ENCODE measurements around the gene AIRE. TPM values are rescaled to one million over a fixed set of nuclear protein-coding genes. Genes with fewer than 3 reads are reported as not detected.
"Not testable (repeated sequence)": the region's sequence is repeated elsewhere in the genome, so short reads cannot be mapped to it uniquely, and the experiment has no call there.

AIRE gene
- under 1 TPM in 8 of 12 donors, not detected in 4; 0.05 to 0.84 (median 0.08) TPM for polyA plus RNA-seq (ENCODE audit: insufficient read length in 12 of 12)
- long read RNA-seq, donor 1, result 0 reads
- long read RNA-seq, donor 2, result 0 reads
- long read RNA-seq, donor 3, result 0 reads
- long read RNA-seq, donor 4, result 0 reads
- long read RNA-seq, donor 5, result 0 reads
- long read RNA-seq, donor 6, result 0 reads
- long read RNA-seq, donor 7, result 0 reads
- long read RNA-seq, donor 8, result 0 reads
- long read RNA-seq, donor 9, result 0 reads
- long read RNA-seq, donor 10, result 0 reads
- long read RNA-seq, donor 11, result 0 reads

DNA sequence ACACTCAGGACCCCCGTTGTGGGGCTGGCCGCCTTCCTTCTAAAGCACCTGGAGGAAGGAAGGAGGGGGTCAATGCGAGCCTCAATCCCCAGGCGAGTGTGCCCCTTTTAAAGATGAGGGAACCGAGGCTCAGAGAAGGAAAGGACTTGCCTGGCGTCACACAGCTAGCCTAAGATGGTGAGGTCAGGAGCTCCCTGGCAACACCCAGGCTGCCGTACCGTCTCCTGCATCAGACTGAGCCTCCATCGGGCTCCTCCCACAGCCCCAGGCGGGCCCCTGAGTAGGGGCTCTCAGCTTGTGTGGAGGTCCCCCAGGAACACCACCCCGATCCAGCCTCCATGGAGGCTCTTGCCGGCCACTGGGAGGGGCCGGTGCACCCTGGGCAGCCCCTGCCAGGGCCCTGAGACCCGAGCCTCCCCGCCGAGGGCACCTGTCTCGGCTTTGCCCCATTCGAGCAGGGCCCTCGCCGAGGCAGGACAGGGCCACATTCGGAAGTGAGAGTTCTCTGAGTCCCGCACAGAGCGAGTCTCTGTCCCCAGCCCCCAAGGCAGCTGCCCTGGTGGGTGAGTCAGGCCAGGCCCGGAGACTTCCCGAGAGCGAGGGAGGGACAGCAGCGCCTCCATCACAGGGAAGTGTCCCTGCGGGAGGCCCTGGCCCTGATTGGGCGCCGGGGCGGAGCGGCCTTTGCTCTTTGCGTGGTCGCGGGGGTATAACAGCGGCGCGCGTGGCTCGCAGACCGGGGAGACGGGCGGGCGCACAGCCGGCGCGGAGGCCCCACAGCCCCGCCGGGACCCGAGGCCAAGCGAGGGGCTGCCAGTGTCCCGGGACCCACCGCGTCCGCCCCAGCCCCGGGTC lies at the start of gene AIRE:
AIRE (plus strand) TSS at position 739 of the 855 bp plus-strand sequence. CDS start 131 bp downstream, outside the sequence.
- DNase-seq, result no peak

DNA sequence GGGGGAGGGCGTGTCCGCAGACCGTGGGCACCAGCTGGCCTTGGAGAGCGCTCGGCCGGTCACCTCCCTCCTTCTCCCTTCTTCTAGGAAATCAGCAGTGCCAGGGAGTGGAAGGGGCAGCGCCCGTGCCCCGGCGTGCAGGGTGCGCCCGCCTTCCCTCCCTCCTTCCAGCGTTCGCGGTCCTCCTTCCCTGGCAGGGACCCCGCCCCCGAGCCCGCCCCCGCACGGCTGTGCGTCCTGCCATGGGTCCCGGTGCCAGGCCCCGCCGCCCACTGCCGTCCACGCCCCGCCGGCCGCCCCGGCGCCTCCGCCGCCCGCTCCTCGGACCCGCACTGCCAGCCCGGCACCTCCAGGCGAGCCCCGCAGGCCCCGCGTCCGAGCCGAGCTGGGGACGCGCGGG lies 45.3 kb upstream of the AIRE start:
- not testable (repeated sequence) for DNase-seq

DNA sequence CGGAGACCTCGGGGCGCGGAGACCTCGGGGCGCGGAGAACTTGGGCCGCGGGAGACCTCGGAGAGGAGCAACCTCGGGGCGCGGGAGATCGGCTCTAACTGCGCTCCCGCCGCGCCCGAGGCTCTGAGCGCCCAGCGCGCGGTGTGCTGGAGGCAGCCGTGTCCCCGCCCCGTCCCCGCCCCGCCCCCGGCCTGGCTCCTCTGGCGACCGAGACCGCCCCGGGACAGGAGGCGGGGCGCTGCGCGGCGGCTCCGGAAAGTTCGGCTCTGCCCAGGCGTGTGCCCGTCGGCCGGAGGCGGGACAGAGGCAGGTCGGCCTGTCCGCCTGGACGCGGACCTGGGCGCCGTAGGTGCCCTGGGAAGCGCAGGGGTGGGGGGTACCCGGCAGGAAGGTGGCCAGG lies 44.8 kb upstream of the AIRE start, which contains the start of gene ICOSLG:
ICOSLG (minus strand) TSS at position 102 of the 400 bp plus-strand sequence. CDS start 126 bp downstream, outside the sequence.
- not testable (repeated sequence) for DNase-seq

DNA sequence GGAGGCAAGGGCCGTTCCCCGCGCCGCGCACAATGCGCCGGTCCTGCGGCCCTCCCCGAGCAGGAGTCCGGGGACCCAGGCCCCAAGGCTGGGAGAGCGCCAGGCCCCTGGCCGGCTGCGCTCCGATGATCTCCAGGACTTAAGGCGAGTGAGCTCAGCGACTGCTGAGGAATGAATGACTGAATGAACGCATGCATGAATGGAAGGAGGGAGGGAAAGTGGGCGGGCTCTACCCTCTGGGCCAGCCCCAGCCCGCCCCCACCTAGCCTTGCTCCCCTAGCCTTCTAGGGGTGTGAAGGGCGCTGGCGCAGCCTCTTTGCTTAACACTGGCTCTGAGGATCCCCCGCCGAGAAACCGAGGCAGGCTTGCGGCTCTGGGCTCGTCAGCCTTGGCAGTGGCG lies 44.4 kb upstream of the AIRE start:
- not testable (repeated sequence) for DNase-seq

DNA sequence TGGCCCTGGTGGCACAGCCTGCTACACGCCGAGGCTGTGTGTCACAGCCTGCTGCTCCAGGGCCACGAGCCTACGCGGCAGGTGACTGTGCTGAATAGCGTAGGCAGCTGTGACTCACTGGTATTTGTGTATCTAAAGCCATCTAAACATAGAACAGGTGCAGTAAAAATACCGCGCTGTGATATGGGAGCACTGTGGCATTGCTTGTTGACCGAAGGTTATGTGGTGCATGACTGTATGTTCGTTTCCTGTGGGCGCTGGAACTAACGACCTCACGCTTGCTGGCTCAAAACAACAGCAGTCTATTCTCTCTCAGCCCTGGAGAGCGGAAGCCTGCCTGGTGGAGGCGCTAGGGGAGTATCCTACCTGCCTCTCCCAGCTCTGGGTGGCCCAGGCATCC lies 41.7 kb upstream of the AIRE start:
- not testable (repeated sequence) for DNase-seq

DNA sequence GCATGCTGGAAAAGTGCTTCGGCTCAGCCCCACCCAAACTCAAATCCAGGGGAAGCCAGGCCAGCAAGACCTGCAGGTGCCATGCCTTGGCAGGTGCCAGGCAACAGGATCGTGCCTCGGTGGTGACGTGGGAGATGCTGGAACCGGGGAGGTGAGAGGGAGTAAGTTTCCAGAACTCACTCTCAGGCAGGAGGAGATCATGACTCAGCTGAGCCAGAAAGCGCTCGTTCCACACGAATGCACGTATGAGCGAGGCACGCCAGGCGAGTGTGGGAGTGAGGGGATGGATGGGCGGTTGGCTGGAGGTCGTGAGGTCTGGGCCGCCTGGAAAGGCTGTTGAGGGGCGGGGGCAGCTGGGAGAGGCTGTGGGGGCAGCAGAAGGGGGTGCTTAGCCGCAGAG lies 37.8 kb upstream of the AIRE start:
- not testable (repeated sequence) for DNase-seq

DNA sequence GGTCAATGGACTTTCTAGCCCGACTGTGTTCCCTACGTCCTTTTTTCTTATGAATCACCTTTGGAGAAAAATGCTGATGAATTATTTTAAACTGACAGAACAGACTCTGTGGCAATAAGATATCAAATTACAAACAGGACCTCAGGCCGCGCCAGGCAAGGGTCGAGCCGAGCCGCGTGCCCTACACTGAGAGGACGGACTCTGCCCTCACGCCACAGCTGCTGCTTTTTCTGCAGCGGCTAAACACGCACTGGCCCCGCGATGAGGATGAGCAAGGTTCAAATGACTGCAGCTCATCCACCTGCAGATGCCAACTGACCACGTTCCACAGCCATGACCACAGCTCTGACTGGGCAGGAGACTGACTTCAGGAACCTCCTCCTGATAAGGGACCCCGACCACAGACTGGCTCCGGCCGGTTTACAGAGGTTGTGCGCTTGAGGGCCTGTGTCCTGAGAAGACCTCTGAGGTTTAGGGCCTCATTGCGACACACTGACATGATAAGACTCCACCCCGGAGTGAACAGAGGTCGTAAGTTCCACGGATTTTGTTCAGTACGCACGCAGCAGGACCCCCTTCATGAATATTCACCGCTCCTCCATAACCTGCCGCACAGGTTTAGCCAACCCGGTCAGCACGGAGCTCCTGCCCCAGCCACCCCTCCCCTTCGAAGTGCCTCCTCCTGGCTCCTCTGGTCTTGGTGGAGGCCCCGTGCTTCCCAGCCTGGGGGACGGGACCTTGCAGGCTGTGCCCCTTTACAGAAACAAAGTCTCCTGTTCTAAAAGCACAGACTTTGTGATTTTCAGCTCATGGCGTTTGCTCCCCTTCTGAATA lies 36.3 kb upstream of the AIRE start:
- DNase-seq, result not testable (repeated sequence)

DNA sequence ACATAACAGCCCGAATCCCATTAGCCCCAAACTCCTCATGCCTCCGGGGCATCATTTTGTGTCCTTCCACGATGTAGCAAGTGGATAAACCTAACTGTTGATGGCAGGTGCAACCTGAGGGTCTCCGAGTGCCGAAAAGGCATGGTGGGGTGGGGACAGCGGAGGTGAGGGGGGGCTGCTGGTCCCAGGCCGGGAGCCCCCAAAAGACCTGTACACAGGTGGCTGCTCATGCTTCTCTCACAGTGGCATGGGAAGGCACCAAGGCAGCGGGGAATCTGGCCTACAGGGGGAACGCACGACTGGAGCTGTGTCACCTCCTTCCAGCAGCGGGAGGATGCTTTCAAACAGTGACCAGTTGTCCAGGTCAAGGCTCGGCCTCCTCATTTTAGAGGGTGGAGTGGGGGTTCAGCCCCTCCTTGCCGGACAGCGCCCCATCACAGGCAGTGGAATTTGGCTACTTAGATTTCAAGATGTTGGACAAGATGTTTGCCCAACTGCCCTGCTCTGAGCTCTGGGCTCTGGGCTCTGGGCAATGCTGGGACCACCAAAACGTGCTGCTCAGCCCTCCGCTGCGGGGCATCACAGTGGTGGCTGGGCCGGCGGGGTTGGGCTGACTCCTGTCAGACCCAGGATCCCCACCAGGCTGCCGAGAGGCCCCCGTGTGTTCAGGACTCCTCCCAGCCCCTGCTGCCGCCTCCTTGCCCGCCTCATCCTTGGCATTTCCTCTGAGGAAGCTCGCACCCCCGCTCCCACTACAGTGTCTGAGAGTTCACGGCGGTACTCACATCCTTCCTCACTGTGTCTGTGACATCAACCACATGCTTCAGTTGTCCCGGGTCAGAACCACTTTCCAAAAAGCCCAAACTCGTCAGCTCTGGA lies 31.6 kb upstream of the AIRE start:
- no peak for DNase-seq

DNA sequence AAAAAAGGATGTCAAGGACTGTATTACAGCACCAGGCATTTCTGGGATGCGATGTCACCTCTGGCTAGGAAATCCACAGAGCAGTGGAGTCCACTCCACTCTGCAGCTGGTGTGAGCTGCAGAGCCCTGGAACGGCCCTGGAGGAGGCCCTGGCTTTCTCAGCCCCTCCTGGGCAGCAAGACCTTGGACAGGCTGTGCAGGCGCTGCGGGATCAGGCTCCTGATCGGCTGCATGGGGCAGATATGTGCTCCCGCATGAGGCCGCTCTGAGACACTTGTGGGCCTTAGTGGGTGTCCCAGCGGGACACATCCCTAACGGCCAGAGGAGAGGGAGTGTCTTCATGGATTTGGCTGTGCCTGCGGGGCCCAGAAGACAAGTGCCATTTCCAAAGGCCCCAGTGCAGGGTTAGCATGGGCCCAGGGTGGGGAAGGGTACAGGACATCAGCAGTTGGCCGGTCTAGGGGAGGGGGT lies 30.1 kb upstream of the AIRE start:
- DNase-seq, result no peak

DNA sequence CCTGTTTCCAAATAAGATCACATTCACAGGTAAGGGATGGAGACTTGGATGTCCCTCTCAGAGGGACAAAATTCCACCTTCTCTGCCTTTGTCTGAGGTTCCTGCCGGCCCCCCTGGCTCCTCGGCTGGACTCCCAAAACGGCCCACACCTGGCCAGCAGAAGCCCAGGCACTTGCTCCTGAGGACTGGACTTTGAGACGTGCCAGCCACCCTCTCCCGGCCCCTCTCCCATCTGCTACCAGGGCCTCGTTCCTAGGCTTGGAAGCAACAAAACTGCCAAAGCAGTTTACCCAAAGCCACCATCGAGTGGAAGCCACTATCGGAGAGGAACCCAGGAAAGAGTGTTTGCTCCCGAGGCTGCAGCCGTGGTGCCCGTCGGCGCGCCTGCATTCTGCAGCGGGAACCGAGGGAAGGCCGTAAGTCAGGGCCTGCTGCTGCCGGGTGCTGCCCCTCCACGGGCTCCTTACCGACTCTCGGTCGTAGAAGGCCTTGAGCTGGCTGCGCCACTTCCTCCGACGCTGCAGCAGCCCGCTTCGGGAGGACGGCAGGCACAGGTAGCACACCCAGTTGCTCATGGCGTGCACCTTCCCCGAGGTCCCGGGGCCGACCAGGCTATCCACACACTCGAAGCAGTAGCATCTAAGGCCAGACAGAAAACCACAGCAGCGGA lies 27.5 kb upstream of the AIRE start:
- no peak for DNase-seq

DNA sequence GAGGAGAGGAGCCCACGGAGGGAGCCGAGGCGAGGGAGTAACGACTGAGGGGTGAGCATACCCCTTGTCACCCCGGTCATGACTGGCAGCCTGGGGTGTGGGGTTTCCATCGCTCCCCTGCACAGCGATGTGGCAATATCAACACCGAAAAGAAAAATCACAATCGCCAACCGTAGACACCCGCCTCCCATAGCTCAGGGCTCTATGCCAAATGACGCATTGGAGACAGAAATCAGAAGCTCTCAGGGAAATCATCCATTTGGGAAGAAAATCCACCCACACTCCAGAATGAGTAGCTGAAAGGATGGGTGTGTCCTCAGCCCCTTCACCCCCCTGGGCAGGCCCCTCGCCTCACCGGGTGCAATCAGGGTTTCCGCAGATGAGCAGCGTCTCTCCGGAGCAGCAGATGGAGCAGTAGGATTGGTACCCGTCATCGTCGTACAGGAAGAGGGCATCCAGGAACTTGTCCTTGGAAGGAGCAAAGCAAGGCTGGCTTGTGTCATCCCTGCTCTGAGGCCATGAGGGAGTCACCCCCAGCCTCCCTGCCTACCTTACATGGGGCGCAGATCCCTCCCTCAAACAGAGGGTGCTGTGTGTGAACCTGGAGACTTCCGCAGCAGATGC lies 26.5 kb upstream of the AIRE start:
- DNase-seq, result no peak

DNA sequence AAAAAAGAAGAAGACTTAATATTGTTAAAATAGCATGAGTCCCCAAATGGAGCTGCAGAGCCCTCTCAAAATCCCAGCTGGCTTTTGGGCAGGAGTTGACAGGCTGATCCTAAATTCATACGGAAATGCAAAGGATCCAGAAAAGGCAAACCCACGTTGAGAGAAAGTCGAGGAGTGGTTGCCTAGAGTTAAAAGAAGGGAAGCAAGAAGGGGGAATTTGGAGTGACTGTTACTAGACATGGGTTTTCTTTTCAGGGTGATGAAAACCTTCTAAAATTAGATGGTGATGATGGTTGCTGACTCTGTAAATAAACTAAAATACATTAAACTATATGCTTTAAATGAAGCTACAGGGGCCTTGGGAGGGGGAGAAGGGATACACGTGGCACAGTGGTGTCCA lies 25.6 kb upstream of the AIRE start:
- DNase-seq, result no peak

DNA sequence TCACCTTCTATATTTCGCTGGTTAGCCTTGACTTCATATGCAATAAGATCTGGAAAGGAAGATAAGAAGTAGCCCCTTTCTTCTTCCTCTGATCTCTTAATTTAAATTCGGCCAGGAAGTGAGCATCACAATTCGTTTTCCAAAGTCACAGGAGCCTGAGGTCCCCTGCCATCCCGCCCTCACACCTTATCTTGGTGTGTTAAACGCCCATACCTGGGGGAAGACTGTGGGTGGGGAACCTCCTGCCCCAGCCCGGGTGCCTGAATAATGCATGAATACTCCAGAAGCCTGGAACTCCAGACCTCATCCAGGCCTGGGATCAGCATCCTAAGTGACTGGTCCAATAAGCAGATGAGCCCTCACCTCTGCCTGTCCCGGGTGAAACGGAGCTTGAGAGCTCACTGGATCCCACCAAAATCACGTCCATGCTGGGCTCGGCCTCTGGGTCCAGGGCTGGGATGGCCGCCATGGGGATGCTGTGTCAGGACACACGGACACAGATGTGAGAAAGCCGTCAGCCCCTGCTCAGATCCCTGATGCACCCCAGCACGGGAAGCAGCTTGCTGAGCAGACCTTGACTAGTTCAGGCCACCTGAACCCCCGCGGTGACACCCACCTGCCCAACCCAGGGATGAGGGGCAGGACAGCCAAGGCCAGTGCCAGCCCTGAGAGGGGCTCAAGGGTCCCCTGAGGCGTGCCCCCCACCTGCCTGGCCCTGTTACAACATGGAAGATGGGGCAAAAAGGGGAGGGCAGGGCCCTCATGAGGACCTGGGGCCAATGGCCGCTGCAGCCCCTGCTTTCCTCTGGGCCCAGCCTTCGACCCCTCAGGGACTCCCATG lies 24.7 kb upstream of the AIRE start:
- no peak for DNase-seq

DNA sequence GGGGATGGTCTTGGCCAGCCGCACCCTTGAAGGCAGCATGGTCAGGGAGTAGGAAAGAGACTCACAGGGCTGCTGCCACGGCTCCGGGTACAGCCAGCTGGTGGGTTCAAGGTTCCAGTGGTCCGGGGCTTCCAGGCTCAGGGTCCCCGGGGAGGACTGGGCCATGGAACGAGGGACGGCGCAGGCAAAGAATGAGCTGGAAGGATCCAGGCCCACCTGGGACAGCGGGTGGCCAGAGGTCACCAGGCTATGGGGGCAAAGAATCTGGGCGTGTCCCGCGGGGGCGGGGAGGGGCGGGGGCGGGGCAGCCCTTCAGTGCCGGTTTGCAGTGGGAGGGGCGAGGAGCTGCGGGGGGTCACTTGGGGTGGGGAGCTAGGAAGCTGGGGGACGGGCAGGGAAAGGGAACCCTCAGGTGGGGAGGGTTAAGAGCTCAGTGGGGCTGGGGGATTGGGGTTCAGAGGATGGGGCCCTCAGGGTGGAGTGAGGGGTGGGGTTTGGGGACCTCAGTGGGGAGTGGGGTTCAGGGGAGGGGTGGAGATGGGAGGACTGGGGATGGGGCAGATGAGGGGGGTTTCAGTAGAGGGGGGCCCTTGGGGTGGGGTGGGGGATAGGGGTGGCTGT lies 23.9 kb upstream of the AIRE start, which contains the start of gene DNMT3L:
DNMT3L (minus strand) TSS at position 223 of the 621 bp plus-strand sequence. CDS start 638 bp downstream, outside the sequence.
- DNase-seq, result no peak

DNA sequence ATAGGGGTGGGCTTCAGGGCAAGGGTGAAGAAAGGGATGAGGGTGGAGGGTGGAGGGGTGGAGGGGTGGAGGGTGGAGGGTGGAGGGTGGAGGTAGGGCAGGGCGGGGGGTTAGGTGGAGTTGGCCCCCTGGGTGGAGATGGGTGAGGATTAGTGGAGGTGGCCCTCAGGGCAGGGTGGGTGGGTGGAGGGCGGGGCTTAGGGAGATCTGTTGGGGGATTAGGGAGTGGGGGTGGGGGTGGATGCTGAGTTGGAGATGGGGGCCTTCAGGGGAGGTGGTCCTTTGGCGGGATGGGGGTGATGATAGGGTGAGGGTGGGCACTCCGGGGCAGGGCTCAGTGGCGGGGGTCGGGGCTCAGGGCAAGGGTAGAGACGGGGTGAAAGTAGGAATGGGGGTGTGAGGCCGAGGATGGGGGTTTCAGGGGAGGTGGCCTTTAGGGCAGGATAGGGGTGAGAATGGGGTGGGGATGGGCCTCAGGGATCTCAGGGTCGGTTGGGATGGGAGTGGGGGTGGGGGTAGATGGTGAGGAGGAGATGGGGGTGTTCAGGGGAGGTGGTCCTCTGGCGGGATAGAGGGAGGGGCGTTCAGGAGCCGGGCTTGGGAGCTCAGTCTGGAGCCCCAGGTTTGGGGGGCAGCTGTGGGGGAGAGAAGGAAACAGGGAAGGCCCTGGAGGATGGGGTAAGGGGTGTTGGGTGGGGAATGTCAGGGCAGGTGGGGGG lies 23.2 kb upstream of the AIRE start:
- no peak for DNase-seq

DNA sequence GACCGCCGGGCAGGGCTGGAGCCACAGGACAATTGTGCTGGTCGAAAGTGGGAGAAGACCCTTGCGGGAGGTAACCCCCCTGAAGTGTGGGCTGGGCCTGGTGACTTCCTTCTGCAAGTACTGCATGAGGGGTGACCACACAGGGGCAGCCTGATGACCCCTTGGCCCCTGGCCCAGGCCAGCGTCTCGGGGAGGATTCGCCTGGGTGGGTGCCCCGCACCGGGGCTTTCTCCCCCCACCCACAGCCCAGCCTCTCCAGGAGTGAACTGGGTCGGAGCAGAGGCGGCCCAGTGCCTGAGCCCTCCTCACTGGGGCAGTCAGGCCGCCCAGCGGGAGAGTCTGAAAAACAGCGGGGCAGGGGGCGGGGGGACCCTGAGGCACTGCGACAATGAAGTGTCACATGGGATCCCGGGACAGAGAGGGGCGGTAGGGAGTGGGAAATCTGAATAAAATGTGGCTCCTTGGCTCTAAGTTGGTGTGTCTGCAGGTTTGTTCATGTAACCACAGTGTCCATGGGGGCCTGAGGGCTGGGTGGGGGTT lies 22.4 kb upstream of the AIRE start:
- no peak for DNase-seq

DNA sequence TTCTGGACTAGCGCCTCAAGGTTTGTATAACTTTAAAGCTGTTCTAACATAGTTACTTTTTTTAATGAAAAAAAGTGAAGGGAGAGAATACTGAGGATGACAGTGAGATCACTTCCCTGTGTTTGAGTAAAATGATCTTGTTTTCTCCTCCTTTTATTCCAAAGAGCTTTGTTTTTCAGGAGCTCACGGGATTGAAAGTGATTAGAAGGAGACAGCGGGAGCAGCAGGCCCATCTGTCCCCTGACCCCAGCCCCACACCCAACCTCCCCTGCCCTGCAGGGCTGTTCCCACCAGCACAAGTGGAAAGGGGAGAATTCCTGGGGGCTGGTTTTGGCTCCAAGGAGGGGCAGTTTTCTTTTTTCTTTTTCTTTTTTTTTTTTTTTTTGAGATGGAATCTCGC lies 21.9 kb upstream of the AIRE start:
- DNase-seq, result no peak
